A549 (cell line): ENCODE results near the gene NUP50. TPM values are rescaled to one million over a fixed set of nuclear protein-coding genes. Genes with fewer than 3 reads are reported as not detected.
A peak's percentile ranks its signal among the peaks of the same experiment; 100 is the strongest.

Experiments used
- ATAC-seq, 2 experiments: fragments of 200-7000 bp in 1 of 2; fragments of >200 bp in 1 of 2; cut with Nextera tagmentation in 1 of 2; cut with Tn5 transposase in 1 of 2; 3 replicates each; pipeline versions ENCODE4 v1.8.0 to v1.9.1; 2018 to 2020; ENCODE audit warnings: mild to moderate bottlenecking in 1 of 2, moderate library complexity in 1 of 2
- CTCF ChIA-PET: fragments of 300-600 bp; sonication (Branson Sonifier 250); formaldehyde crosslinking; extraction: SDS; loops from one replicate; lab custom pipeline; 2021; ENCODE audit warnings: antibody characterized with exemption, inconsistent platforms; lab: Yijun Ruan, JAX
- POLR2A ChIA-PET: fragments of 350-600 bp; formaldehyde crosslinking; extraction: SDS; loops from one replicate; lab custom pipeline; 2021; ENCODE audit warnings: antibody characterized with exemption, inconsistent platforms; lab: Yijun Ruan, JAX
- DNase-seq, 2 experiments: peaks; one replicate each; pipeline versions ENCODE4 v3.0.0 to v3.0.0-alpha.2; 2011 to 2016; ENCODE audit warnings: low read depth in 1 of 2, low spot score in 1 of 2
- FAIRE-seq: peaks from 2 replicates; lab custom pipeline; 2011; peaks lifted over from hg19 to GRCh38; lab: Jason Lieb, UNC
- H3K27ac ChIP-seq, 2 experiments: fragments of >200 bp; sonication (Bioruptor Twin); formaldehyde crosslinking; 3 replicates each; pipeline ENCODE4 v1.5.1; 2016 to 2017
- H3K4me1 ChIP-seq: fragments of >200 bp; sonication (Bioruptor Twin); formaldehyde crosslinking; 3 replicates; pipeline ENCODE4 v1.6.1; 2016
- H3K4me2 ChIP-seq: fragments of >200 bp; sonication (Bioruptor Twin); formaldehyde crosslinking; 3 replicates; pipeline ENCODE4 v1.6.1; 2016
- H3K4me3 ChIP-seq: fragments of >200 bp; sonication (Bioruptor Twin); formaldehyde crosslinking; 3 replicates; pipeline ENCODE4 v1.5.1; 2016
- H3K9me3 ChIP-seq: fragments of >200 bp; sonication (Bioruptor Twin); formaldehyde crosslinking; 3 replicates; pipeline ENCODE4 v1.6.1; 2016
- CBX2 ChIP-seq: fragments of 200-600 bp; sonication (generic); IDR thresholded peaks from 2 replicates; pipeline ENCODE4 v1.6.1; 2016; ENCODE audit warnings: low read depth, mild to moderate bottlenecking, borderline replicate concordance
- HEYL ChIP-seq: fragments of 250-450 bp; sonication (Bioruptor Pico); IDR thresholded peaks from 2 replicates; pipeline ENCODE4 v1.8.0; 2021; ENCODE audit warnings: mild to moderate bottlenecking, moderate library complexity
- HOXA7 ChIP-seq: fragments of 250-450 bp; sonication (Bioruptor Pico); IDR thresholded peaks from 2 replicates; pipeline ENCODE4 v1.5.0; 2020; ENCODE audit warnings: mild to moderate bottlenecking, moderate library complexity
- HOXB13 ChIP-seq: fragments of 250-450 bp; sonication (Bioruptor Pico); IDR thresholded peaks from 2 replicates; pipeline ENCODE4 v1.5.0; 2020; ENCODE audit warnings: low read depth, mild to moderate bottlenecking, moderate library complexity
- MAFK ChIP-seq: fragments of 450-650 bp; IDR thresholded peaks from 2 replicates; pipeline ENCODE4 v1.6.1; 2014; ENCODE audit not compliant: partially characterized antibody
- MYC ChIP-seq: IDR thresholded peaks from 2 replicates; pipeline ENCODE4 v1.6.1; 2012; ENCODE audit warnings: mild to moderate bottlenecking, inconsistent platforms, low read length, improper control_type of control experiment, borderline replicate concordance
- NR3C1 ChIP-seq: fragments of >200 bp; sonication (Bioruptor Twin); formaldehyde crosslinking; IDR thresholded peaks from 3 replicates; pipeline ENCODE4 v1.6.1; 2017
- POLR2AphosphoS2 ChIP-seq: conservative IDR thresholded peaks from 2 replicates; pipeline ENCODE4 v1.6.1; 2012; ENCODE audit warnings: low read length, improper control_type of control experiment, inconsistent platforms
- RARB ChIP-seq: fragments of 250-450 bp; sonication (Bioruptor Pico); IDR thresholded peaks from 2 replicates; pipeline ENCODE4 v1.8.0; 2021; ENCODE audit warnings: mild to moderate bottlenecking, moderate library complexity
- WGBS: methylation state at CpG from one replicate; pipeline ENCODE4 v1.1.6; 2017; ENCODE audit errors: missing lambda C conversion rate; 5-methylcytosine and 5-hydroxymethylcytosine counted together
- polyA plus RNA-seq, 4 experiments: library from polyadenylated mRNA; depleted of rRNA in 3 of 4; stranded (reverse); fragments of >200 nt; fragmentation: RNase III in 1 of 4; extraction: RNeasy Plus Mini Kit Qiagen cat#74134 plus additional on column Dnase treatment in 1 of 4; gene quantifications; 2 replicates in 3 of 4; 3 replicates in 1 of 4; pipeline ENCODE4 v1.2.3, GENCODE V29; 2011 to 2017
- TF ChIP-seq, protein P1 (sequence below): fragments of >200 bp; sonication (Bioruptor Twin); formaldehyde crosslinking; IDR thresholded peaks from 3 replicates; pipeline ENCODE4 v1.5.1; 2016
- TF ChIP-seq, protein P2 (sequence below): fragments of 200-600 bp; sonication (generic); IDR thresholded peaks from 2 replicates; pipeline ENCODE4 v1.6.1; 2016; ENCODE audit warnings: antibody characterized with exemption, mild to moderate bottlenecking, moderate library complexity
- TF ChIP-seq, protein P3 (sequence below): fragments of 250-450 bp; sonication (Bioruptor Pico); IDR thresholded peaks from 2 replicates; pipeline ENCODE4 v1.5.0; 2021; ENCODE audit warnings: mild to moderate bottlenecking, moderate library complexity, borderline replicate concordance

The NUP50 gene
- polyA plus RNA-seq, 2 of the 4 experiments (the other 2 are of a cell fraction), result 16.7 to 25.3 TPM

DNA sequence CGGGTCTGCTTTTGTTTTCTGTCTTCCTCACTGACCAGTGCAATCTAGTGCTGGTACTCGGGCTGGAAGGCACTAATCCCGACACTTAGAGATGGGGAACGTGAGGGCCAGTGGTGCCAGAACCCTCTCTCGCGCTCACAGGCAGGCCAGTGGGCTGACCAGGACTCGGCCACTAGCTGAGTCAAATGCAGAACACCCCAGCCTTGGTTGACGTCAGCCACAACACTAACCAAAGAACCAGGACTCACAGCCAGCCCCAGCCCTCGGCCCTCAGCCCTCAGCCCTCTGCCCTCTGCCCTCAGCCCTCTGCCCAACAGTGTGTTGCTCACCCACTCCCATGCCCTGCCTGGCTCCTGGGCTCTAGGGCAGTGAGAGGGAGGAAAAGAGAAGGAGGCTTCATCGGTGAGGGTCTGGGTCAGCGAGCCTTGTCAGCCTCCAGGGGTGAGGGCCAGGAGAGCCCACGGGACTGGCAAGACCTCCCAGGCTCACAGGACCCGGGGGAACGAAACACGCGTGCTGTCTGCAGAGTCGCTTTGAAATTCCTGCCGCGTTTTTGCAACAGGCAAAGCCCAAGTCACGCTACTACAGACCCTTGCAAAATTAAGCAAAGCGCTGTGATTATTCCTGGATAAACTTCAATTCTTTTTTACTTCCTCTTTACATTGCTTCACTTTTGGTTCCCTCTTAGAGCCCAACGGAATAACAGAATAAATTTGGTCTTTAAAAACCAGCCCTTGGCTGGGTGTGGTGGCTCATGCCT is 49.4 kb downstream of the NUP50 start:
- H3K4me3 ChIP-seq, result peak overlapping the region; percentile 56
- H3K9me3 ChIP-seq, result no peaks in the 10 kb centered on the region
- ATAC-seq (peak; percentile 40 to 65; a peak in 5 of 6 replicates), DNase-seq (no peak), FAIRE-seq (no peak)
- H3K4me1 ChIP-seq, result peaks cover 37% of the 10 kb centered on the region
- CTCF ChIA-PET, result interaction anchor here (0.8 to 1.9 kb wide), 2 partner anchors 50 to 54 kb away, joined by 3 to 10 read pairs; no protein-coding TSS in a partner anchor
- POLR2A ChIA-PET, result interaction anchor here (1.6 kb wide), 1 partner anchor 50 kb away, joined by 5 read pairs; the partner anchor contains the start of gene NUP50
- TF ChIP-seq, protein P1, sequence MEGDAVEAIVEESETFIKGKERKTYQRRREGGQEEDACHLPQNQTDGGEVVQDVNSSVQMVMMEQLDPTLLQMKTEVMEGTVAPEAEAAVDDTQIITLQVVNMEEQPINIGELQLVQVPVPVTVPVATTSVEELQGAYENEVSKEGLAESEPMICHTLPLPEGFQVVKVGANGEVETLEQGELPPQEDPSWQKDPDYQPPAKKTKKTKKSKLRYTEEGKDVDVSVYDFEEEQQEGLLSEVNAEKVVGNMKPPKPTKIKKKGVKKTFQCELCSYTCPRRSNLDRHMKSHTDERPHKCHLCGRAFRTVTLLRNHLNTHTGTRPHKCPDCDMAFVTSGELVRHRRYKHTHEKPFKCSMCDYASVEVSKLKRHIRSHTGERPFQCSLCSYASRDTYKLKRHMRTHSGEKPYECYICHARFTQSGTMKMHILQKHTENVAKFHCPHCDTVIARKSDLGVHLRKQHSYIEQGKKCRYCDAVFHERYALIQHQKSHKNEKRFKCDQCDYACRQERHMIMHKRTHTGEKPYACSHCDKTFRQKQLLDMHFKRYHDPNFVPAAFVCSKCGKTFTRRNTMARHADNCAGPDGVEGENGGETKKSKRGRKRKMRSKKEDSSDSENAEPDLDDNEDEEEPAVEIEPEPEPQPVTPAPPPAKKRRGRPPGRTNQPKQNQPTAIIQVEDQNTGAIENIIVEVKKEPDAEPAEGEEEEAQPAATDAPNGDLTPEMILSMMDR, result no peak
- TF ChIP-seq CBX2 (no peak), HEYL (CRISPR knock-in tag) (no peak), HOXA7 (CRISPR knock-in tag) (no peak)
- TF ChIP-seq, all 56 proteins: peak for 0
- Histone ChIP-seq H3K27ac (peak overlapping the region; percentile 93 to 96), H3K4me2 (peak overlapping the region; percentile 100)
- WGBS, result 85% methylated on average over 13 of the region's 22 CpGs

DNA sequence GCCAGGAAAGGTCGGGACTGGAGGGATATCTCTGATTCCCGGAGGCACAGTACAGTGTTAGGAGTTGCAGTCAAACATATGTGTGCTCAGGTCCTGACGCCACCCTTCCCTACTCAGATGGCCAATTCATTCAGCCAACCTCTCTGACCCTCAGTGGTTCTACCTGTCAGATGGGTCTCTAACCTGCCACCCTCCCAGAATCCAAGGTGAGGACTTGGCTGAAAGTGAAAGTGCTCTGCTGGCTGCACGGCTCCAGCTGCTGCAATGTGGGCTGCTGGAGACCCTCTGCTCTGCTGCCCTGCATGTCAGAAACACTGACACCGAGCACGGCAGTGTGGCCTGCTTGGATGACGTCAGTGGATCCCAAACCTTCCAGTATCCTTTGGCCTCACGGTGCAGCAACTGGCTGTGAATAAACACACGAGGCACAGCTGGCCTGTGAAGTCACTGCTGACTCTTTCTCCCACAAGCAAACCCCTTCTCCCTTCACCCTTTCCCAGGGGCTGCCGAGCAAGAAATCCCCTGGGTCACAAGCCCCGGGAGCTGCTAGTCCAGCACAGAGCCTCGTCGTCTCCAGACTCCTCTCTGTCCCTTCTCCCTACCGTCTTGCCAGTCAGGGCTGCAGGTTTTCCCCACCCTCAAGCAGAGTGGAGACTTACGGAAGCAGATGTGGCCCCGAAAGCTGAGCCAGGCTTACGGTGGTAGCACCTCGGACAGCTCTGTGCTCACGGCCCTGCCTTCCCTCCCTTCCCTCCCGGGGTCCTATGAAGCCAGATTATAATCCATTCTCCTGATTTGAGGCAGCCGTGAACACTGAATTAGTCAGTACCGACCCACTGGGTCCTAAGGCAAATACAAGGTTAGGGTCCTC is 52.6 kb downstream of the NUP50 start:
- CTCF ChIA-PET, result interaction anchor here (1.2 kb wide), 1 partner anchor 10 kb away, joined by 3 read pairs; no protein-coding TSS in a partner anchor
- Histone ChIP-seq H3K4me2 (no peak overlapping the region), H3K9me3 (no peaks in the 10 kb centered on the region), H3K4me3 (no peak overlapping the region), H3K27ac (no peak overlapping the region), H3K4me1 (peaks cover 15% of the 10 kb centered on the region)
- no peak for DNase-seq
- ATAC-seq, result no peak
- 78% methylated on average over 21 of the region's 22 CpGs for WGBS
- POLR2A ChIA-PET, result no interaction called here
- TF ChIP-seq, protein P2, sequence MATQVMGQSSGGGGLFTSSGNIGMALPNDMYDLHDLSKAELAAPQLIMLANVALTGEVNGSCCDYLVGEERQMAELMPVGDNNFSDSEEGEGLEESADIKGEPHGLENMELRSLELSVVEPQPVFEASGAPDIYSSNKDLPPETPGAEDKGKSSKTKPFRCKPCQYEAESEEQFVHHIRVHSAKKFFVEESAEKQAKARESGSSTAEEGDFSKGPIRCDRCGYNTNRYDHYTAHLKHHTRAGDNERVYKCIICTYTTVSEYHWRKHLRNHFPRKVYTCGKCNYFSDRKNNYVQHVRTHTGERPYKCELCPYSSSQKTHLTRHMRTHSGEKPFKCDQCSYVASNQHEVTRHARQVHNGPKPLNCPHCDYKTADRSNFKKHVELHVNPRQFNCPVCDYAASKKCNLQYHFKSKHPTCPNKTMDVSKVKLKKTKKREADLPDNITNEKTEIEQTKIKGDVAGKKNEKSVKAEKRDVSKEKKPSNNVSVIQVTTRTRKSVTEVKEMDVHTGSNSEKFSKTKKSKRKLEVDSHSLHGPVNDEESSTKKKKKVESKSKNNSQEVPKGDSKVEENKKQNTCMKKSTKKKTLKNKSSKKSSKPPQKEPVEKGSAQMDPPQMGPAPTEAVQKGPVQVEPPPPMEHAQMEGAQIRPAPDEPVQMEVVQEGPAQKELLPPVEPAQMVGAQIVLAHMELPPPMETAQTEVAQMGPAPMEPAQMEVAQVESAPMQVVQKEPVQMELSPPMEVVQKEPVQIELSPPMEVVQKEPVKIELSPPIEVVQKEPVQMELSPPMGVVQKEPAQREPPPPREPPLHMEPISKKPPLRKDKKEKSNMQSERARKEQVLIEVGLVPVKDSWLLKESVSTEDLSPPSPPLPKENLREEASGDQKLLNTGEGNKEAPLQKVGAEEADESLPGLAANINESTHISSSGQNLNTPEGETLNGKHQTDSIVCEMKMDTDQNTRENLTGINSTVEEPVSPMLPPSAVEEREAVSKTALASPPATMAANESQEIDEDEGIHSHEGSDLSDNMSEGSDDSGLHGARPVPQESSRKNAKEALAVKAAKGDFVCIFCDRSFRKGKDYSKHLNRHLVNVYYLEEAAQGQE, result peak; percentile 40; the same call in 1 of the 2 replicates
- TF ChIP-seq MYC (no peak), NR3C1 (no peak), MAFK (no peak), POLR2AphosphoS2 (no peak), HOXB13 (CRISPR knock-in tag) (no peak), RARB (CRISPR knock-in tag) (no peak)
- TF ChIP-seq, protein P3, sequence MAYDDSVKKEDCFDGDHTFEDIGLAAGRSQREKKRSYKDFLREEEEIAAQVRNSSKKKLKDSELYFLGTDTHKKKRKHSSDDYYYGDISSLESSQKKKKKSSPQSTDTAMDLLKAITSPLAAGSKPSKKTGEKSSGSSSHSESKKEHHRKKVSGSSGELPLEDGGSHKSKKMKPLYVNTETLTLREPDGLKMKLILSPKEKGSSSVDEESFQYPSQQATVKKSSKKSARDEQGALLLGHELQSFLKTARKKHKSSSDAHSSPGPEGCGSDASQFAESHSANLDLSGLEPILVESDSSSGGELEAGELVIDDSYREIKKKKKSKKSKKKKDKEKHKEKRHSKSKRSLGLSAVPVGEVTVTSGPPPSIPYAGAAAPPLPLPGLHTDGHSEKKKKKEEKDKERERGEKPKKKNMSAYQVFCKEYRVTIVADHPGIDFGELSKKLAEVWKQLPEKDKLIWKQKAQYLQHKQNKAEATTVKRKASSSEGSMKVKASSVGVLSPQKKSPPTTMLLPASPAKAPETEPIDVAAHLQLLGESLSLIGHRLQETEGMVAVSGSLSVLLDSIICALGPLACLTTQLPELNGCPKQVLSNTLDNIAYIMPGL (CRISPR knock-in tag), result no peak
- FAIRE-seq, result no peak
